HCEC 1CT (cell line): Measurements from ENCODE around the gene DRC7.

Experiments used
- DNase-seq: peaks from one replicate; pipeline ENCODE4 v3.0.0-alpha.2; 2017

Gene DRC7

GRCh38 chr16:57679016-57679415 lies 15.6 kb upstream of the DRC7 start:
- no peak for DNase-seq

- DNase-seq: no peak
Measured at GRCh38 chr16:57679767-57680482, 14.7 kb upstream of the DRC7 start.

GRCh38 chr16:57680842-57681375 lies 13.7 kb upstream of the DRC7 start:
- no peak for DNase-seq

GRCh38 chr16:57681950-57682728 lies 12.5 kb upstream of the DRC7 start:
- DNase-seq: no peak

- no peak for DNase-seq
Measured at GRCh38 chr16:57682809-57683635, 11.6 kb upstream of the DRC7 start.

GRCh38 chr16:57683636-57684545 lies 10.7 kb upstream of the DRC7 start:
- no peak for DNase-seq

- no peak for DNase-seq
Measured at GRCh38 chr16:57684626-57685358, 9.8 kb upstream of the DRC7 start.

- DNase-seq: no peak
Measured at GRCh38 chr16:57685633-57686032, 9.0 kb upstream of the DRC7 start.

- no peak for DNase-seq
Measured at GRCh38 chr16:57686577-57686976, 8.0 kb upstream of the DRC7 start.

- DNase-seq: no peak
Measured at GRCh38 chr16:57687363-57687929, 7.2 kb upstream of the DRC7 start.

GRCh38 chr16:57688487-57688986 lies 6.1 kb upstream of the DRC7 start:
- DNase-seq: no peak

GRCh38 chr16:57688987-57689761 lies 5.4 kb upstream of the DRC7 start:
- DNase-seq: no peak

- DNase-seq: no peak
Measured at GRCh38 chr16:57689762-57690558, 4.6 kb upstream of the DRC7 start.

- DNase-seq: no peak
Measured at GRCh38 chr16:57690782-57691471, 3.7 kb upstream of the DRC7 start.

GRCh38 chr16:57692636-57693035 lies 2.0 kb upstream of the DRC7 start:
- no peak for DNase-seq

- no peak for DNase-seq
Measured at GRCh38 chr16:57693550-57693949, 1.1 kb upstream of the DRC7 start.

- no peak for DNase-seq
Measured at GRCh38 chr16:57694231-57694724, 328 bp upstream of the DRC7 start.

- DNase-seq: no peak
Measured at GRCh38 chr16:57695680-57696069, 1.1 kb downstream of the DRC7 start.
